Stimulated activated CD8-positive, alpha-beta memory T cell treated with anti-CD3 and anti-CD28 coated beads, Interleukin-12 subunit alpha, Interleukin-12 subunit beta, amount 100 ng/mL, for 24 hours (primary cell): ENCODE data around the gene MUL1.

Source experiments
- DNase-seq: peaks from one replicate; pipeline ENCODE4 v3.0.0-alpha.2; 2020; ENCODE audit errors: extremely low read depth

MUL1 gene

GRCh38 chr1:20485527-20486456 lies 22.2 kb downstream of the MUL1 start, which contains the start of gene CAMK2N1:
Gene CAMK2N1, minus strand, starts transcription at chr1:20486210. Its CDS starts 831 bp downstream, at chr1:20485379.
- no peak for DNase-seq

- DNase-seq: no peak
Observed at GRCh38 chr1:20484519-20485462, 23.2 kb downstream of the MUL1 start.

- no peak for DNase-seq
Observed at GRCh38 chr1:20483833-20484518, 24.0 kb downstream of the MUL1 start.

- no peak for DNase-seq
Observed at GRCh38 chr1:20483098-20483832, 24.7 kb downstream of the MUL1 start.

GRCh38 chr1:20481643-20482498 lies 26.1 kb downstream of the MUL1 start:
- no peak for DNase-seq

GRCh38 chr1:20480951-20481617 lies 26.9 kb downstream of the MUL1 start:
- no peak for DNase-seq

GRCh38 chr1:20480243-20480944 lies 27.6 kb downstream of the MUL1 start:
- no peak for DNase-seq

- DNase-seq: no peak
Observed at GRCh38 chr1:20479840-20480239, 28.1 kb downstream of the MUL1 start.

GRCh38 chr1:20478057-20478635 lies 29.8 kb downstream of the MUL1 start:
- DNase-seq: no peak

- DNase-seq: no peak
Observed at GRCh38 chr1:20477348-20478056, 30.4 kb downstream of the MUL1 start.

- DNase-seq: no peak
Observed at GRCh38 chr1:20476265-20477038, 31.5 kb downstream of the MUL1 start.

GRCh38 chr1:20474996-20475395 lies 33.0 kb downstream of the MUL1 start:
- DNase-seq: no peak

- no peak for DNase-seq
Observed at GRCh38 chr1:20474333-20474975, 33.5 kb downstream of the MUL1 start.

GRCh38 chr1:20473894-20474293 lies 34.1 kb downstream of the MUL1 start:
- no peak for DNase-seq

- no peak for DNase-seq
Observed at GRCh38 chr1:20472860-20473711, 34.9 kb downstream of the MUL1 start.

GRCh38 chr1:20472121-20472520 lies 35.8 kb downstream of the MUL1 start:
- DNase-seq: no peak
